NCI-H82 (cell line): ENCODE measurements around the gene GOLGA6L10.
A peak's percentile ranks its signal among the peaks of the same experiment; 100 is the strongest.
"Not testable (repeated sequence)": the region's sequence is repeated elsewhere in the genome, so short reads cannot be mapped to it uniquely, and the experiment has no call there.

Experiments
- DNase-seq: peaks from one replicate; lab custom pipeline; 2025; lab: John Stamatoyannopoulos, UW

The GOLGA6L10 gene

DNA sequence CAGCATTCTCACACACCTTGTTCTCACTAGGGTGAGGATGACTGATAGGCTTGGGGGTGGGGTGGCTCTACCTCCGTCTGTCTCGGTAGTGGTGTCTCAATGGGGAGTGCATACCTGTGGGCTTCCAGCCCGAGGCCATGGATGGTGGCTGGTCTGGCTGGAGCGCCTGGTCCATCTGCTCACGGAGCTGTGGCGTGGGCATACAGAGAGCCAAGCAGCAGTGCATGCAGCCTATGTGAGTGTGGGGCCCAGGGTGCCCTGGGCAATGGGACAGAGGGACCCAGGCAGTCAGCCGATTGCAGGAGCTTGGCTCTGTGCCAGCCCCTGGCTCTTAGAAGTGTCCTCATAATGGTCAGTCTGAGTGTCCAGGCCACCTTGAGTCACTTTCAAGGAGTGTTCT lies 31.8 kb downstream of the GOLGA6L10 start:
- DNase-seq = not testable (repeated sequence)

DNA sequence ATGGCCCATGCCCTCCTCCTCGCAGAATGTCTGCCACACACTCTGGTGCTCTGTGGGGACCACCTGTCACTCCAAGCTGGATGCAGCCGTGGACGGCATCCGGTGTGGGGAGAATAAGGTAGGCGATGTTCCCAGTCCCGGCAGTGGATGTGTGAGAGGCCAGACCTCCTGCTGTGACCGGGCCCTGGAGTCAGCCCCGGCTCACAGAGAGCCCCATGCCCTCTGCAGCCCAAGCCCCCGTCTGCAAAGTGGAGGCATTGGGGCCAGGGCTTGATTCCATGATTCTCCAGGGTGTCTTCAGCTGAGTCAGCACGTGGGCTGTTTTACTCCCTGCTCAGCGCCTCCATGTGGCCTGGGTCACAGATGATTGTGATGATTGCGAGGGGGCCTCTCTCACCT lies 32.2 kb downstream of the GOLGA6L10 start:
- no peak for DNase-seq

DNA sequence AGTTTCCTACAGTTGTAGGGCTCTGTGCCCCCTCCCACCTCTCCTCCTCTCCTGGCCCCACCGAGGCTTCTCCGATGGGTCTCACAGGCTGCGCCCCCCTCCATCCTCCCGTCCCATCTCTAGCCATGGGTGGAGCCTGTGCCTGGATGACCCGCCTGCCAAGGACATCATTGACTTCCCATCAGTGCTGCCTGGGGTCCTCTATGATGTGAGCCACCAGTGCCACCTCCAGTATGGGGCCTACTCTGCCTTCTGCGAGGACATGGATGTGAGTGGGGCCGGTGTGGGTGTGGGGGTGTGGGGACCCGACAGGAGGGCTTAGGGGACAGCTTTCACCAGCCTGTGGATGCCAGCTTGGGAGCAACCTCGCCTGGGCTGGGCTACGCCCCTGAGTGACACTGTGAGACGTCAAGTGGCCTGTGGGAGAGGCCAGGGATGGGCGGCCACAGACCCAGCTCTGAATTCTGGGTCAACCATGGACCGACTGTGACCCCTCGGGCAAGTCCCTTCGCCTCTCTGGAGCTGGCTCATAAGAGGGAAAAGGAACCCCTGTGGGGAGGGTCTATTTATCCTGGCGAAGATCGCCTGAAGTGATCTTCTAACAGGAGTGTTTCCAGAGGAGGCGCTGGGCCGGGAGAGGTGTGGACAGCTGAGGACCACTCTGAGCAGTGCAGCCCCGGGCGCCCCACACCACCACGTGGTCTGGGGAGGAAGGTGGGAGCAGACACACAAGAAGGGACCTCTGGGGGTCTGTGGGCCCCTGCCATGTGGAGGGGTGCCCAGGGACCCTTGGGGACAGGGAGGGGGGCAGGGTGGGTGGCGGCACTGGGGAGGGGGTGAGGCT lies 32.8 kb downstream of the GOLGA6L10 start:
- not testable (repeated sequence) for DNase-seq

DNA sequence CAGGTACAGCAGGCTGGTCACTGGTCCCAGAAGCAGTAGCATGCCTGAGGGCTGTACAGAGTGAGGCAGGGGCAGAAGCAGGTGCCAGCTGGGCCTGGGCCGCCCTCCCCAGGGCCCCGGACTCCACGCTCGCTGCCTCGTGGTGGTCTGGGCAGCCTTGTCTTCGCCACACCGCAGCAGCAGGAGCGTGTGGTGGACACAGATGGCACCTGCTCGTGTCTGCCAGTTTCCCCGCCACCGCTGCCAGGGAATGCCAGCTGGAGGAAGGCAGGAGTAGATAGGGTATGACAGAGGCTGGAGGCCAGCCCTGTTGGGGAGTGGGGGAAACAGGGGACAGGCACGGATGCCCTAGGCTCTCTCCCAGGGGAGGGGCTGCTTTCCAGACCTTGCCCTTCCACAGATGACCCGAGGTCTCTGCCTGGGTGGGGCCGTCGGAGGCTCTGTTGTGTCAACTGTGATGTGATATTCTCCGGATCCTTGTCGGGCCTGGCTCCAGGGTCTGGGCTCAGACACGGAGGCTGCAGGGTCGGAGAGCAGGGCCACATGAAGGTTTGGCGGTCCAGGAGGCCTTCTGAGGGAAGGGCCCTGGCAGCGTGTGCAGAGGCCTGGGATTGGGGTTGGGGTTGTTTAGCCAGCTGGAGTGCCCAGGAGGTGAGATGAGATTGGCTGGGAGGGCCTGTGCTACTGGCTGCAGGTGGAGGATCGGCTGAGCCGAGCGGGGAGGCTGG lies 33.6 kb downstream of the GOLGA6L10 start:
- no peak for DNase-seq

DNA sequence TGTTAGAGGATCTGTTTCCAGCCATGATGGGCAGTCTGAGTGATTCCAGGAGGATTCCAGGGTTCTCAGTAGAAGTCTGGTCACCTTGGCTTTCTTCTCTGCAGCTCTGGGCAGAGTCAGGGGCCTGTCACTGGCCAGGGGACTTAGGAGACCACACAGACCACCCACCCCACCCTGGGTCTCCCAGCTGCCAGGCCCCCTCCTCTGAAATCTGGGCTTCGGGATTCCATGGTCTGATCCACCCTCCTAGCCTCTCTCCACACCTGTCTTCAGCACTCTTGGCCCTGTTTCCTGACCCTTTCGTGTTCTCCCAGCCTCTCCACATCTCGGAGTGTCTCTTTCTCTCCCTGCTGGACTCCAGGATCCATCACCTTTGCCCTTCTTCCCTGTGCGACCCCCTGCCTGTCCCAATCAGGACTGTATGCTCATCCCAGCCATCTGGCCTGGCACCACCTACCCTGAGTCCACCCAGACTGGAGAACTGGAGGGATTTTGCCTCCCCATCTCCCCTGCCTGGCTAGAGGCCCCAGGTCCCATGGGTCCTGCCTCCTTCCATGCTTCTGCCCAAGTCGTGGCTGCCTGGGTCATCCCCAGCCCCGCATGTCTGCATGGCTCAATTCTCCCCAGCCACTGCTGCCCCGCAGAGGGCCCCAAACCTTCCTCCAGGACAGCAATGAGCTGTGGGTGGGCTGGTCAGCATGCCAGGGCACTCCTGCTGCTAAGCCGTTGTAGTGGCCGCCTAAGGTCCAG lies 34.3 kb downstream of the GOLGA6L10 start:
- DNase-seq = no peak

DNA sequence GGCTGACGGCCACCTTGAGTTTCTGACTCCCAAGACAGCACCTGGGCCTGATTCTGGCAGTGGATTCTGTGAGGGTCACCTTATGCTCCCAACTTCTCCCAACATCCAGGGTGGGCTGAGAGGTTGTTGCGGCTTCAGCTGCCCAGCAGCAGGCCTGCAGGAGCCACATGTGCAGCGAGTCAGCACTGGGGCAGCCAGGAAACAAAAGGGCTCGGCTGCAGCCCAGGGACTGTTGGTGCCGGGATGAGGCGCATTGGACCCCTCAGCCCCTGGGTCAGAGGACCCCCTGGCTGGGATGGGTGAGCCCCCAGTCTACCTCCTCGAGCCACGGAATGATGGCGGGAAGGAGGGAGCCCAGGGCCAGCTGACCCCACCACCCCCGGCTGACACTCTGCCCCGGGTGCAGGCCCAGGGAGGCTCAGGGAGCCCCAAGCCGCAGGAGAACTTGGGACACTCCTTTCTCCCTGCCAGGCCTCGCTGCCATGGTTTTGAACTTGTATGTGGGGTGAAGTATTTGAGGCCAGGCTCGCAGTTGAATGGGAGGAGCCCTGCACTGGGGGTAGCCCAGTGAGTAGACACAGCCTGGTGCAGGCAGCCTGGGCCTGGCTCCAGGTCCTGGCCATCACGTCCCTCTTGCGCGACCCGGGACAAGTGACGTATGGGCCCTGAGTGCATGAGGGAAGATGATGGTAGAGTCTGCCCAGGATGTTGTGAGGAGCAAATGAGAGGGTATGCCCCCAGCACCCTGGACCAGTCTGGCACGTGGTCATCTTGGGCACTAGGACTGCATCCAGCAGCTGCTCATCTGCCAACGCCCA lies 35.1 kb downstream of the GOLGA6L10 start:
- DNase-seq = not testable (repeated sequence)

DNA sequence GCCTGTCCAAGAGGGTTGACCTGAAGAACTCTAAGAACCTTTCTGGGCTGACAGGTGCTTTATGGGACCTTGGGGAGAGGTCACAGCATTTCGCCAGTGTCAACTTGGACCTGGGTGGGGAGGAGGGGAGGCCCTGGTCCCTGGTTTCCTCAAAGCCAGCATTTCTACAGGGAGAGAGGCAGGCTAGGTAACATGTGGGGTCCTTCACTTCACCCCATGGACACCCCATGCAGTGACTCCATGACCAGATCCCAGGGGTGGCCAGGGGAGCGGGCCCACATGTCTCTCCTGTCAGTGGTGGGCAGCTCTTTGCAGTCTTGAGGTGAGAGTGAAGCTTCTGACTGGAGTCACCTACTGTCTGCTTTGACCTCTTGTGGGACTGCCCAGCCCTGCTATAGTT lies 35.8 kb downstream of the GOLGA6L10 start:
- DNase-seq = no peak

DNA sequence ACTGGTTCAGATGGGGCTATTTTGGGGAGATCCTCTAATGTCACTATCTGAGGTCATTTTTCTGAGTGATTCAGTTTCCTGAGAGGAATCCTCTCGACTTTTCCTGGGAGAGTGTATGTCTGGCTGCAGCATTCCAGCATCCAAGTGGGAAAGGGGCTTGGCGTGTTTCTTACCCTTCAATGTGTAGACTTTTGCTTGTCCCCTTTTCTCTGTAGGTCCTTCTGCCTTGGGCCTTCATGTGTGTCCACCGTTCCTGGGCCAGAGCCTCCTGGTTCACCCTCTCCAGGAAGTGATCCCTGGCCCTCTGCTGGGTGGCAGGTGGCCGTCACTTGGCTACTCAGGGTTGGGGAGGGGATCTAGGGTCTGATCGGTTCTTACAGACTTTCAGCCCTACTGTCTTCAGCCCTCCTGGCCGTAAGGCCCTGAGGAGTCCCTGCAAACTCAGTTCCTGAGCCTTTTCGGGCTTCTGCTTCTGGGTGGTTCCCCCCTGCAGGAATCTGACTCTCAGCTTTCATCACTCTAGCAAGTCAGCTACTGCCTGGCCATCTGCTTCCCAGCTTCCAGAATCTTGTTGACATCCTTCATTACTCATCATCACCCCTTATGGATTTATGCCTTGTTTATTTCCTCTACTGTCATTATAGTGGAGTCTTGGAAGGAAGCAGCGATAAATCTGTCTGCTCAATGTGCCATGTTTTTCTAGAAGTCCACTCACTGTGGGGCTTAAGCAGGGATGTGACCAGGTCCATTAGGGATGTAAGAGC lies 36.5 kb downstream of the GOLGA6L10 start:
- peak; percentile 69 for DNase-seq

DNA sequence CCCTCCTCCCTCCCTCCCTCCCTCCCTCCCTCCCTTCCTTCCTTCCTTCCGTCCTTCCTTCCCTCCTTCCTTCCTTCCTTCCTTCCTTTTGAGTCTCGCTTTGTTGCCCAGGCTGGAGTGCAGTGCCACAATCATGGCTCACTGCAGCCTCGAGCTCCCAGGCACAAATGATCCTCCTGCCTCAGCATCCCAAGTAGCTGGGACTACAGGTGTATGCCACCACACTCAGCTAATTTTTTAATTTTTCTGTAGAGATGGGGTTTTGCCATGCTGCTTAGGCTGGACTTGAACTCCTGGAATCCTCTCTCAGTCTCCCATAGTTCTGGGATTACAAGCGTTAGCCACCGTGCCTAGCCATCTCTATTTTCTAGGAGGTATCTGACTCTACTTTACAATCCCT lies 38.0 kb downstream of the GOLGA6L10 start:
- DNase-seq = not testable (repeated sequence)

DNA sequence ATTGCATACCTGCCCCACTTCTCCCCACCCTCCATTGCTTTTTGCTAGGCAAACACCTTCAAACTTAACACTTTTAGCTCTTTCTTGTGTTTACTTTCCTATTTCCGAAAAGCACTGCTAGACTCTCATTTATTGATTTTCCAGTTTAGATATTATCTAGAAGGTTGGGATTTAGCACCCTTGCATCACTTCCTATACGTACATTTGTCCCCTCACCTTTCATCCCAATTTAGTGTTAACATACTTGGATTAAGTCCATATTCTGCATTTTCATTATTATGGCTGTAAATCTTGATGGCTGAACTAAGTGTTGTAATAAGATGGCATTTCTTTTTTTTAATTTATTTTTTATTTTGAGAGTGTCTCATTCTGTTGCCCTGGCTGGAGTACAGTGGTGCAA lies 39.5 kb downstream of the GOLGA6L10 start:
- no peak for DNase-seq

DNA sequence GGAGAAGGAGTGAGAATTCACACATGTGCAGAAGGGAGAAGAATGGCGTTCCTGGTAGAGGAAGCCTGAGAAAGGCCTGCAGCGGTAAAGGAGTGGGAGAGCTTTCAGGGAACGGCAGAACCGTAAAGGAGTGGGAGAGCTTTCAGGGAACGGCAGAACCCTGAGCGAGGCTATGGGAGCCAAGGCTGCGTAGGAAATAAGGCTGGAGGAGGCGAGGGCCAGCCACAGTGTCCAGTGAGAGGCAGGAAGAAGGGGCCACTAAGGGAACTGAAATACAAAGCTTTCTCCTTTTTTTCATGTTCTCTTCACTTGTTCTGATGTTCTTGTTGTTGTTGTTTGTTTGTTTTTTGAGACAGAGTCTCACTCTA lies 41.6 kb downstream of the GOLGA6L10 start:
- no peak for DNase-seq

DNA sequence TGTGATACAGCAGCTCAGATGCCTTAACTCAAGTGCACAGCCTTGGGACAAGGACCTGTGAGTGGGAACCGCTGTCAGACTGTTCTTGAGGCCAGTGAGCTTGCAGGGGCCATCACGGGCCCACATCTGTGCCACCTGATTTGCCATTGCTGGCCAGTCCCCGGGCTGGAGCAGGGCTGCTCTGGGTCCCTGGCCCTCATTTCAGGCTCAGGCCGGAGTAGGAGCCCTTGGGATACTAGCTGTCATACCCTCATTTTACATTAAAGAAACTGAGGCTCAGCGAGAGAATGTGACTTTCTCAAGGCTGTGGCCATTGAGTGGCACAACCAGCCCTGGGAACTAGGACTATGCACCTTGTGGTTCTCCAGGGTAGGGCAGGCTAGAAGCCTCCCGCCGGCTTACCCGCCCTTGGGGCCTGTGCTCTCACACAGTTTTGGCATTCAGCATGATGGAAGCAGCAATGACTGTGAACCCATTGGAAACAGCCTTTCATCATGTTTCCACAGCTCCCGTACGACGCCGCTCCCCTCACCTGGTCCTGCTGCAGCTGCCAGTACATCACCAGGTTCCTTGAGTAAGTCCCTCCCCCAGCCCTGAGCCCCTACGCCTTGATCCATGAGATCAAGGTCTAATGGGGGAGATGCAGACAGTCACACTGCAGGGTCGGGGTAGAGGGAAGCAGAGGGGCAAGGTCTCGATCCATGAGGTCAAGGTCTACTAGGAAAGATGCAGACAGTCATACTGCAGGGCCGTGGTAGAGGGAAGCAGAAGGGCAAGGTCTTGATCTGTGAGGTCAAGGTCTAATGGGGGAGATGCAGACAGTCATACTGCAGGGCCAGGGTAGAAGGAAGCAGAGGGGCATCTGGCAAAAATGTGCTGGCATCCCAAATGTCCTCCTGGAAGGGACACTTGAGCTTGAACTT lies 42.2 kb downstream of the GOLGA6L10 start:
- DNase-seq = no peak

DNA sequence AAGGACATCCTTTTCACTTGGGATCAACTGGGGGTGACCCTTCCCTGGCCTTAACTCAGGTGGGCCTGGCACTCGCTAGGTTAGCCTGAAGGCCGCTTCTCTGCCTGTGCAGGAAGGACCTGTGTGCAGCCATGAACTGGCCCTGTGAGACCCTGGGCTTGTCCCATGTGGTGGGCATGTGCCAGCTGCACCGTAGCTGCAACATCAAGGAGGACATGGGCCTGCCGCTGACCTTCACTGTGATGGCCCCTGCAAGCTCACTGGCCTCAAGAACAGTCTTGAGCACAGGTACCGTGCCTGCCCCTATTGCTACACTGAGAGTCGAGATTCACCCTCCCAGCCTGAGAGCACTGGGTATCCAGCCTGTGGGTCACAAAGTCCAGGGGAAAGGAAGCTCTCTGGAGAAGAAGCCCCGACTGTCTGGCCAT lies 43.6 kb downstream of the GOLGA6L10 start:
- DNase-seq = no peak

DNA sequence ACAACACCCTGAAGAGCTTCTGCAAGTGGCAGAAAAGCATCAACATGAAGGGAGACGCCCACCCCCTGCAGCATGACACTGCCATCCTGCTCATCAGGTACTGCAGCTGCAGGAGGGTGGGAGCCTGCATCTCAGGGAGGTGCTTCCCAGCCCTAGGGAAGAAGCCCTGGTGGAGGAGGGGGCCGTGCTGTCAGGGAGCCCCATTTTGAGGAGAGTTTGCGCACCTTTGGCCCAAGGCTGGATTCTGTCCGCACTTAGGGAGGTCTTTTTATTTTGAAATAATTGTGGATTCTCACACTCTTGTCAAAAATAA lies 44.5 kb downstream of the GOLGA6L10 start:
- DNase-seq = no peak

DNA sequence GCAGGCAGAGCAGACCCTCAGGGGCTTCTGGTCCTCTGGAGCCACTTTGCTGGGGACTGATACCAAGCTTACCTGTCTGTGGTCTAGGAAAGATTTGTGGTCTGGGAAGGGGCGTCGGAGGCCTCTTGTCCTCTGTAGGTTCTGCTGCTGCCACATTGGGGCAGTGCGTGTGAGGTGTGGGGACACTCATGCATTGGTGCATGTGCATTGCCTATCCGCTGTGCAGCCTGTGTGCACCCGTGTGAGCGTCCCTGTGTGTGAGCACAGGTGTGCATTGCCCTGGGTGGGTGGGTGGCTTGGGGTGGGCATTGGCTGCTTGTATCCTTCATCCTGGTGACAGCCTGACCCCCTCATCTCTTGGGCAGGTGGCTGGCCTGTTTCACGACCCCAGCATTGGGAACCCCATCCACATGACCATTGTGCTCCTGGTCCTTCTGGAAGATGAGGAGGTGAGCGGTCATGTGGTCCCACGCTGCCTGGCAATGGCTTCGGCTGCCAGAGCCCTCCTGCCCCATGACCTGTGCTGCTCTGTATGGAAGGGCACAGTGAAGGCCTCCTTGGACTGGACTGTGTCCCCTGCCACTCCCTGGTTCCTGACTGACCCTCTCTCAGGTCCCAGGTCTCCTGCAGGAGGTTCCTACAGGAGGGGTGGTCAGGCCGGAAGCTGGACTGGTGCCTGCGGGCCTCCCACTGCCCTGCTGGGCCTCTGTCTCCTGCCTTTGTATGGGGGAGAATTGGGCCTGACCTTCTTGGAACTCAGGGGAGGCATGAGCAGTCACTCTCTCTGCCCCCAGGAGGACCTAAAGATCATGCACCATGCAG lies 45.1 kb downstream of the GOLGA6L10 start:
- DNase-seq = no peak

DNA sequence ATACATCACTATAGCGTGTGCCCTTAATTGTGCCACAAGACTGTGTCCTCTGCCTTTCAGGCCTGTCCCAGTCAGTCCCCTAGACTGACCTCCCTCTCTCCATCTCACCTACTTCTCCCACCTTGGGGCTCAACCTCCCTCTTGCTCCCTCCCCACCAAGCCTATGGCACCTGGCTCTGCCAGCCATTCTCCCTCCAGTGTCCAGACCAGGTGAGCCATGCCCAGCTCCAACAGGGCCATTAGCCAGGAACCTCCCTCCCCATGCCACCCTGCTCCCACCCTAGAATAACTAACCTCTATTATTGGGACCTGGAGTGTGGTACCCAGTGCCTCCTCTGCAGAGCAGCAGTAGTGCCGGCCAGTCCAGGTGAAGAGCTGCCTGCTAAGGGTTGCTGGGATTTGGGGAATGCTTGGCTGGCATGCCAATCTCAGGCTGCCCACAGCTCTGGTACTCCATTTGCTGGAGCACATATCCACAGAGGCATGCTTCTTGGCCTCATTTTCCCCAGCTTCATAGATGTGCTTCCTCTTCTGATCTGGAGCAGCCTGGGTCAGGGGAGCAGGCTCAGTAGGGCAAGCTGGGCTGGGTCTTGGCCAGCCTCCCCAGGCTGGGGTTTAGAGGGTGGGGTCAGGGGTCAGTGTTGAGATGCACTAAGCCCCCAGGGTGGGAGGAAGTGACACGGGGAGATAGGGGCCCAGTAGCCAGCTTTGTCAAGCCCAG lies 47.8 kb downstream of the GOLGA6L10 start:
- DNase-seq = no peak

DNA sequence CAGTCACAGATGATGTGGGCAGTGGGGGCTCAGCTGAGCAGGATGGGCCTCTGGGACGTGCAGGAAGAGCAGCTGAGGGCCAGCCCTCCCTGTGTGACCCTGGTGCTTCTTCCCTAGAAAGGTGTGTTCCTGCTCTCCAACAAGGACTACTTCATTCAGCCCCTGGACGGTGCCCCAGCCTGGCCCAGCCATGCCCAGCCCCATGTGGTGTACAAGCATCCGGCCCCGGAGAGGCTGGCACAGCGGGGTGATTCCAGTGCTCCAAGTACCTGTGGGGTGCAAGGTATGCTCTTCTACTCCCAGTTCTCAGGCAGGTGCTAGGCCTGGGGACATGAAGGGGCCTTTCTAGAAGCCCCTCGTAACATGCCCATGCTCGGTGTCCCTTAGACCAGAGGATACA lies 48.4 kb downstream of the GOLGA6L10 start:
- DNase-seq = no peak

DNA sequence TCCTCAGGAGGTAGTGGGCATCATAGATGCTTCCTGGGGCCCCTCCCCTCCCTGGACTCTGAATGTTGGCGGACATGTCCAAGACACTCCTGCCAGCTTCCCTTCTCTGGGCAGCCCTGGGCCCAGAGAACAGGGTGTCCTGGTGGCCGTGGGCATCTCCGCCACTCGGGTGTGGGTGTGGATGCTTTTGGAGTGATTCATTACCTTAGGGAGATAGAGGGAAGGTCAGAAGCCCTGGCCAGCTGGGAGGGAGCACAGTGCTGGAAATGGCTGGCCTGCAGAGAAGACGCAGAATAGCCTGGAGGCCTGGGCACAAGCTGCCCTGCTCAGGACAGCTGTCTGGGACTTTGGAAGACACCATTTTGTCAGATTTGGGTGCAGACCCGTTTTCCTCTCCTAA lies 48.9 kb downstream of the GOLGA6L10 start:
- DNase-seq = not testable (repeated sequence)

DNA sequence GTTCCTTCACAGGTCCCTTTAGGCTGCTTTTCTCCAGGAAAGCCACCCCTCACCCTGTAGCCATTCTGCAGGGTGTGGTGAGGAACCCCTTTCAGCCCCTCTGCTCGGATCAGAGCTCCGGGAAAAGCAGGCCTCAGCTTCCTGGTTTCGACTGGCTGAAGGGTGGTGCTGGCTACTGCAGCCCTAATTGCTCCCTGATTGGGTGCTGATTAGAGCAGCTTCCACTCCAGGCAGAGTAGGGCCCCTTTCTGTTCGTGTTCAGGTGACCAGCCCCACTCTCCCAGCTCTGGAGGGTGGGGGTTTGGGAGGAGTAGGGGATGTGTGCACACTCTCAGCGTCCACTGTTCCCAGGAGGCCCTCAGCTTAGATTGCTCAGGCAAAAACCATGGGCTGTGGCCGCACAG lies 49.8 kb downstream of the GOLGA6L10 start:
- not testable (repeated sequence) for DNase-seq
